ENCODE measurements around the gene CLTA. TPM values are rescaled to one million over a fixed set of nuclear protein-coding genes. Genes with fewer than 3 reads are reported as not detected.

Gene CLTA
- total and polyA plus RNA-seq, 10 of the 15 experiments (the other 5 are each of a cell fraction or from before 2014, with no cell fraction given): 49.0 to 241 (median 168) TPM

- intact Hi-C loops (cut with micrococcal nuclease; ENCODE audit: unreplicated experiment) (no loop called here), in situ Hi-C loops (cut with MboI) (no loop called here)
- H2AFZ ChIP-seq (ENCODE audit: control insufficient read depth, low read depth, low read length): no peak overlapping the region
- BruUV-seq (replicated peaks): no TSS peak
- H3K79me2 ChIP-seq (ENCODE audit: control insufficient read depth, insufficient read depth, low read length): no peaks in the 10 kb centered on the region
- ChIA-PET RAD21 (ENCODE audit: unreplicated experiment) (no interaction called here), CTCF (interaction anchor here (0.6 to 4.3 kb wide), 2 partner anchors 66 to 72 kb away, joined by 3 to 19 read pairs; no protein-coding TSS in a partner anchor), SMC1A (ENCODE audit: uncharacterized antibody, unreplicated experiment) (no interaction called here), POLR2A (no interaction called here)
- WGBS (ENCODE audit: insufficient coverage, insufficient replicate concordance, low lambda C conversion rate, missing lambda C conversion rate): 58% methylated on average over 7 of the region's 7 CpGs
- H3K4me1 ChIP-seq (ENCODE audit: control insufficient read depth, insufficient read depth, low read length): no peaks in the 10 kb centered on the region
- no peak overlapping the region for H3K4me2 ChIP-seq (ENCODE audit: control insufficient read depth, insufficient read depth)
- DNase-seq (ENCODE audit: low read depth, low spot score): no peak
- TF ChIP-seq ATF2 (IDR thresholded peaks at IDR 0.05; ENCODE audit: low read length) (no peak), PAX8 (IDR thresholded peaks at IDR 0.05) (no peak), NFIC (IDR thresholded peaks at IDR 0.05; ENCODE audit: low read depth, low read length) (no peak), BHLHE40 (IDR thresholded peaks at IDR 0.05; ENCODE audit: borderline replicate concordance in 1 of 2, low read depth in 2 of 2, low read length in 1 of 2) (no peak), BMI1 (IDR thresholded peaks at IDR 0.05; ENCODE audit: borderline replicate concordance) (no peak), NR2C1 (IDR thresholded peaks at IDR 0.05) (no peak), CEBPZ (IDR thresholded peaks at IDR 0.05; ENCODE audit: low read depth, low read length) (no peak), ZNF384 (IDR thresholded peaks at IDR 0.05; ENCODE audit: borderline replicate concordance, low read depth, low read length) (no peak), MYB (IDR thresholded peaks at IDR 0.05; ENCODE audit: borderline replicate concordance, low read depth, low read length) (no peak), CREM (IDR thresholded peaks at IDR 0.05; ENCODE audit: low read depth) (no peak), MAX (IDR thresholded peaks at IDR 0.05; ENCODE audit: low read depth, low read length) (no peak)
- H3K36me3 ChIP-seq (ENCODE audit: control insufficient read depth in 2 of 2, insufficient read depth in 2 of 2, low read length in 1 of 2): no peaks in the 10 kb centered on the region
- H3K4me3 ChIP-seq: no peak overlapping the region
- ATAC-seq: no peak
- no peak overlapping the region for H3K27ac ChIP-seq (ENCODE audit: control insufficient read depth, insufficient read depth)
- H3K9ac ChIP-seq (ENCODE audit: control insufficient read depth, insufficient read depth, low read length): no peak overlapping the region
- no peaks in the 10 kb centered on the region for H3K9me3 ChIP-seq (replicated peaks; ENCODE audit: control insufficient read depth, insufficient read depth, low read length)
- H3K27me3 ChIP-seq (replicated peaks in 1 of 2; ENCODE audit: control insufficient read depth in 2 of 2, insufficient read depth in 2 of 2, low read length in 1 of 2): no peaks in the 10 kb centered on the region; a peak in 2 of 4 replicates
- no peaks in the 10 kb centered on the region for H4K20me1 ChIP-seq (ENCODE audit: control insufficient read depth, insufficient read depth)
- no peak for FAIRE-seq
These were observed 16.4 kb upstream of the CLTA start for GRCh38 chr9:36174271-36174670.
